ENCODE results near the gene LEP.

Gene LEP

GRCh38 chr7:128243273-128243672 is 2.2 kb downstream of the LEP start:
- DNase-seq (ENCODE audit: insufficient read length, low spot score) (no peak), FAIRE-seq (no peak)

- DNase-seq (ENCODE audit: insufficient read length, low spot score) (no peak), FAIRE-seq (no peak)
Measured at GRCh38 chr7:128244861-128245260, 3.8 kb downstream of the LEP start.

- FAIRE-seq: no peak
Measured at GRCh38 chr7:128247108-128247507, 6.0 kb downstream of the LEP start.

GRCh38 chr7:128247640-128248194 is 6.6 kb downstream of the LEP start:
- DNase-seq (ENCODE audit: insufficient read length, low spot score): no peak
- no peak for FAIRE-seq

More at GRCh38 chr7:128247108-128247507, 6.0 kb downstream of the LEP start:
- DNase-seq (ENCODE audit: insufficient read length, low spot score): no peak

GRCh38 chr7:128251337-128251736 is 10.3 kb downstream of the LEP start:
- FAIRE-seq (no peak), DNase-seq (ENCODE audit: insufficient read length, low spot score) (no peak)

GRCh38 chr7:128253701-128254100 is 12.6 kb downstream of the LEP start:
- DNase-seq (ENCODE audit: insufficient read length, low spot score) (no peak), FAIRE-seq (no peak)

GRCh38 chr7:128254470-128254869 is 13.4 kb downstream of the LEP start:
- no peak for FAIRE-seq
- no peak for DNase-seq (ENCODE audit: insufficient read length, low spot score)

GRCh38 chr7:128255271-128255670 is 14.2 kb downstream of the LEP start:
- DNase-seq (ENCODE audit: insufficient read length, low spot score): no peak
- FAIRE-seq: no peak

- DNase-seq (ENCODE audit: insufficient read length, low spot score): no peak
- FAIRE-seq: no peak
Measured at GRCh38 chr7:128257458-128257857, 16.4 kb downstream of the LEP start.

GRCh38 chr7:128259131-128260061 is 18.3 kb downstream of the LEP start:
- DNase-seq (ENCODE audit: insufficient read length, low spot score) (no peak), FAIRE-seq (no peak)

- no peak for FAIRE-seq
Measured at GRCh38 chr7:128260069-128260795, 19.2 kb downstream of the LEP start.

GRCh38 chr7:128262273-128263028 is 21.4 kb downstream of the LEP start:
- FAIRE-seq (no peak), DNase-seq (ENCODE audit: insufficient read length, low spot score) (no peak)

More at GRCh38 chr7:128260069-128260795, 19.2 kb downstream of the LEP start:
- DNase-seq (ENCODE audit: insufficient read length, low spot score): no peak

GRCh38 chr7:128263420-128263819 is 22.3 kb downstream of the LEP start:
- DNase-seq (ENCODE audit: insufficient read length, low spot score): no peak
- no peak for FAIRE-seq

GRCh38 chr7:128264477-128264876 is 23.4 kb downstream of the LEP start:
- no peak for FAIRE-seq
- no peak for DNase-seq (ENCODE audit: insufficient read length, low spot score)

- no peak for DNase-seq (ENCODE audit: insufficient read length, low spot score)
- no peak for FAIRE-seq
Measured at GRCh38 chr7:128265156-128265905, 24.3 kb downstream of the LEP start.

- DNase-seq (ENCODE audit: insufficient read length, low spot score) (no peak), FAIRE-seq (no peak)
Measured at GRCh38 chr7:128265906-128266300, 24.8 kb downstream of the LEP start.

- FAIRE-seq: no peak
- no peak for DNase-seq (ENCODE audit: insufficient read length, low spot score)
Measured at GRCh38 chr7:128266529-128266882, 25.4 kb downstream of the LEP start.

GRCh38 chr7:128266883-128267594 is 26.0 kb downstream of the LEP start:
- FAIRE-seq (no peak), DNase-seq (ENCODE audit: insufficient read length, low spot score) (peak; percentile 24)

GRCh38 chr7:128267595-128267924 is 26.5 kb downstream of the LEP start:
- FAIRE-seq (no peak), DNase-seq (ENCODE audit: insufficient read length, low spot score) (no peak)

- FAIRE-seq (no peak), DNase-seq (ENCODE audit: insufficient read length, low spot score) (no peak)
Measured at GRCh38 chr7:128268233-128268632, 27.2 kb downstream of the LEP start.

All from HTR-8/SVneo (cell line).